CD14-positive monocyte (primary cell): ENCODE measurements around the gene TBC1D5. TPM values are rescaled to one million over a fixed set of nuclear protein-coding genes. Genes with fewer than 3 reads are reported as not detected.

ENCODE experiments used
- DNase-seq, 3 donors: peaks; one replicate each; pipeline ENCODE4 v3.0.0-alpha.2; 2011 to 2022
- H2AFZ ChIP-seq: 2 replicates; pipeline ENCODE4 v1.6.0; 2012; ENCODE audit warnings: mild to moderate bottlenecking, low read depth, low read length, inconsistent platforms; ENCODE audit not compliant: insufficient read depth, poor library complexity, severe bottlenecking
- H3K27ac ChIP-seq, 2 donors: 1 replicate in 1 of 2; 2 replicates in 1 of 2; pipeline ENCODE4 v1.5.1; 2012 to 2013; ENCODE audit warnings: low read length in 2 of 2, control low read depth in 1 of 2, inconsistent platforms in 1 of 2, low read depth in 1 of 2, mild to moderate bottlenecking in 1 of 2
- H3K27me3 ChIP-seq, 2 donors: one replicate each; pipeline versions ENCODE4 v1.6.0 to v1.6.1; 2011 to 2013; ENCODE audit warnings: low read length in 2 of 2; ENCODE audit not compliant: control insufficient read depth in 2 of 2, insufficient read depth in 2 of 2
- H3K36me3 ChIP-seq, 2 donors: replicated peaks in 1 of 2; 1 replicate in 1 of 2; 2 replicates in 1 of 2; pipeline versions ENCODE4 v1.5.1 to v1.6.1; 2012 to 2013; ENCODE audit warnings: low read length in 2 of 2, control low read depth in 1 of 2, inconsistent platforms in 1 of 2, mild to moderate bottlenecking in 1 of 2; ENCODE audit not compliant: insufficient read depth in 2 of 2, control insufficient read depth in 1 of 2
- H3K4me1 ChIP-seq, 2 donors: 1 replicate in 1 of 2; 2 replicates in 1 of 2; pipeline versions ENCODE4 v1.5.1 to v1.6.1; 2012 to 2013; ENCODE audit warnings: low read length in 2 of 2, control low read depth in 1 of 2, inconsistent platforms in 1 of 2, mild to moderate bottlenecking in 1 of 2, moderate library complexity in 1 of 2; ENCODE audit not compliant: insufficient read depth in 2 of 2, control insufficient read depth in 1 of 2
- H3K4me2 ChIP-seq: replicated peaks from 2 replicates; pipeline ENCODE3; 2012; ENCODE audit warnings: low read length, moderate library complexity, mild to moderate bottlenecking; ENCODE audit not compliant: poor library complexity, severe bottlenecking; ENCODE audit errors: extremely low read depth
- H3K4me3 ChIP-seq, 3 experiments: fragments of 200-600 bp in 1 of 3; sonication (generic) in 1 of 3; replicated peaks in 1 of 3; 1 replicate in 2 of 3; 2 replicates in 1 of 3; pipeline ENCODE4 v1.5.1; 2011 to 2013; ENCODE audit warnings: low read length in 3 of 3, mild to moderate bottlenecking in 3 of 3, control low read depth in 2 of 3, low read depth in 2 of 3, inconsistent platforms in 1 of 3, moderate library complexity in 1 of 3
- H3K79me2 ChIP-seq: 2 replicates; pipeline ENCODE4 v1.6.0; 2012; ENCODE audit warnings: mild to moderate bottlenecking, control low read depth, inconsistent platforms, low read length, moderate library complexity; ENCODE audit not compliant: insufficient read depth
- H3K9ac ChIP-seq: 2 replicates; pipeline ENCODE4 v1.6.0; 2017; ENCODE audit warnings: low read length, mild to moderate bottlenecking; ENCODE audit not compliant: insufficient read depth, poor library complexity, severe bottlenecking
- H3K9me3 ChIP-seq, 2 donors: replicated peaks in 1 of 2; 1 replicate in 1 of 2; 2 replicates in 1 of 2; pipeline versions ENCODE4 v1.5.1 to v1.6.1; 2012 to 2013; ENCODE audit warnings: low read length in 2 of 2, control low read depth in 1 of 2; ENCODE audit not compliant: control insufficient read depth in 1 of 2, insufficient read depth in 1 of 2
- H4K20me1 ChIP-seq: 2 replicates; pipeline ENCODE4 v1.6.0; 2012; ENCODE audit warnings: mild to moderate bottlenecking, low read length, control low read depth, moderate library complexity; ENCODE audit not compliant: insufficient read depth
- H3K27ac Mint-ChIP-seq, 7 donors: one replicate each; pipeline ENCODE4 v1.8.0; 2020; ENCODE audit warnings: mild to moderate bottlenecking in 7 of 7, mixed read lengths in 7 of 7, moderate library complexity in 6 of 7, inconsistent platforms in 2 of 7
- H3K27me3 Mint-ChIP-seq, 3 donors: one replicate each; pipeline ENCODE4 v1.8.0; 2021 to 2022; ENCODE audit warnings: low read depth in 3 of 3, mild to moderate bottlenecking in 3 of 3, mixed read lengths in 3 of 3, moderate library complexity in 3 of 3, inconsistent platforms in 1 of 3
- H3K36me3 Mint-ChIP-seq, 2 donors: one replicate each; pipeline ENCODE4 v1.8.0; 2020; ENCODE audit warnings: mixed read lengths in 2 of 2, inconsistent platforms in 1 of 2, mild to moderate bottlenecking in 1 of 2
- H3K4me1 Mint-ChIP-seq: one replicate; pipeline ENCODE4 v1.8.0; 2020; ENCODE audit warnings: mild to moderate bottlenecking, mixed read lengths
- H3K4me3 Mint-ChIP-seq, 2 donors: one replicate each; pipeline ENCODE4 v1.8.0; 2020; ENCODE audit warnings: mild to moderate bottlenecking in 2 of 2, mixed read lengths in 2 of 2, moderate library complexity in 1 of 2
- H3K9me3 Mint-ChIP-seq, 7 donors: one replicate each; pipeline ENCODE4 v1.8.0; 2020 to 2022; ENCODE audit warnings: mixed read lengths in 7 of 7, mild to moderate bottlenecking in 6 of 7, moderate library complexity in 6 of 7, inconsistent platforms in 2 of 7
- WGBS: methylation state at CpG from one replicate; pipeline ENCODE4 v1.1.5; 2013; ENCODE audit warnings: missing lambda C conversion rate; ENCODE audit not compliant: insufficient coverage; 5-methylcytosine and 5-hydroxymethylcytosine counted together
- intact Hi-C, 2 donors: fragments of 100-400 bp; cut with micrococcal nuclease; formaldehyde crosslinking; loops; one replicate each; pipeline versions ENCODE4 v1.15.0 to v1.15.1; 2023
- polyA plus RNA-seq, 3 donors: library from polyadenylated mRNA; depleted of rRNA in 1 of 3; unstranded in 2 of 3; stranded (reverse) in 1 of 3; fragments of 300-500 nt in 2 of 3; fragments of >200 nt in 1 of 3; fragmentation: Illumina TruSeq in 2 of 3; gene quantifications; 1 replicate in 2 of 3; 2 replicates in 1 of 3; pipeline ENCODE4 v1.2.3, GENCODE V29; 2012 to 2021
- TF ChIP-seq, protein P1 (sequence below): fragments of 200-600 bp; IDR thresholded peaks from one replicate; pipeline ENCODE4 v1.8.0; 2022; ENCODE audit warnings: antibody characterized with exemption, mild to moderate bottlenecking

TBC1D5 gene
- polyA plus RNA-seq, 3 donors = 17.6 to 35.3 (median 21.0) TPM

GRCh38 chr3:17745894-17746293, 3.5 kb upstream of the TBC1D5 start:
- Mint-ChIP-seq H3K36me3 (no peaks in the 10 kb centered on the region), H3K27ac (no peak overlapping the region), H3K9me3 (peaks cover 0 to 1% (median 0%) of the 10 kb centered on the region in 7 donors), H3K4me3 (no peak overlapping the region), H3K4me1 (peaks cover 35% of the 10 kb centered on the region), H3K27me3 (peaks cover 0 to 2% (median 2%) of the 10 kb centered on the region in 3 donors)
- intact Hi-C loops = loop anchor here (10.0 kb wide), 2 partner anchors 101 to 1481 kb away; partner anchors contain the start of genes DPH3 (in 1 of the 2) and OXNAD1 (in 1 of the 2)
- Histone ChIP-seq H3K9ac (no peak overlapping the region), H3K4me3 (no peak overlapping the region), H4K20me1 (peaks cover 2% of the 10 kb centered on the region), H3K9me3 (no peaks in the 10 kb centered on the region), H3K27ac (no peak overlapping the region), H3K4me2 (no peak overlapping the region), H3K27me3 (no peaks in the 10 kb centered on the region), H2AFZ (no peak overlapping the region), H3K79me2 (peaks cover 10% of the 10 kb centered on the region), H3K36me3 (no peaks in the 10 kb centered on the region), H3K4me1 (peaks cover 35 to 43% of the 10 kb centered on the region in 2 donors)
- DNase-seq = no peak
- TF ChIP-seq, protein P1, sequence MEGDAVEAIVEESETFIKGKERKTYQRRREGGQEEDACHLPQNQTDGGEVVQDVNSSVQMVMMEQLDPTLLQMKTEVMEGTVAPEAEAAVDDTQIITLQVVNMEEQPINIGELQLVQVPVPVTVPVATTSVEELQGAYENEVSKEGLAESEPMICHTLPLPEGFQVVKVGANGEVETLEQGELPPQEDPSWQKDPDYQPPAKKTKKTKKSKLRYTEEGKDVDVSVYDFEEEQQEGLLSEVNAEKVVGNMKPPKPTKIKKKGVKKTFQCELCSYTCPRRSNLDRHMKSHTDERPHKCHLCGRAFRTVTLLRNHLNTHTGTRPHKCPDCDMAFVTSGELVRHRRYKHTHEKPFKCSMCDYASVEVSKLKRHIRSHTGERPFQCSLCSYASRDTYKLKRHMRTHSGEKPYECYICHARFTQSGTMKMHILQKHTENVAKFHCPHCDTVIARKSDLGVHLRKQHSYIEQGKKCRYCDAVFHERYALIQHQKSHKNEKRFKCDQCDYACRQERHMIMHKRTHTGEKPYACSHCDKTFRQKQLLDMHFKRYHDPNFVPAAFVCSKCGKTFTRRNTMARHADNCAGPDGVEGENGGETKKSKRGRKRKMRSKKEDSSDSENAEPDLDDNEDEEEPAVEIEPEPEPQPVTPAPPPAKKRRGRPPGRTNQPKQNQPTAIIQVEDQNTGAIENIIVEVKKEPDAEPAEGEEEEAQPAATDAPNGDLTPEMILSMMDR = no peak
- 100% methylated on average over 1 of the region's 2 CpGs for WGBS

DNA sequence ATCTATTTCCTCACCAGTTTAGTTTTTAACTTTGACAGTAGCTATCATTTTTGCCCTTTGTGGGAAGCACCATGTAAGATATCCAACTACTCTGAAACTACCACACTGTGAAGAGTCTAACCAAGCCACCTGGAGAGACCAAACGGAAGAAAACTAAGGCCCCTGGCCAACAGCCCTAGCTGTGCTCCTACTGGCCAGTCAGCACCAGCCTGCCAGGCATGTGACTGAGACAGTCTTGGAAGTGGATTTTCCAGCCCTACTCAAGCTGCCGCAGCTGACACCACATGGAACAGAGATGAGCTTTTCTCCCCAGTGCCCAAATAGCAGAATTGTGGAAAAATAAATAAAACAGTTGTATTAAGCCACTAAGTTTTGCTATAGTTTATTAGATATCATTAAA, 2.9 kb upstream of the TBC1D5 start:
- Mint-ChIP-seq H3K4me3 (no peak overlapping the region), H3K9me3 (peaks cover 0 to 1% (median 0%) of the 10 kb centered on the region in 7 donors), H3K27ac (no peak overlapping the region), H3K36me3 (no peaks in the 10 kb centered on the region), H3K4me1 (peaks cover 41% of the 10 kb centered on the region), H3K27me3 (peaks cover 0 to 2% (median 2%) of the 10 kb centered on the region in 3 donors)
- H3K79me2 ChIP-seq = peaks cover 16% of the 10 kb centered on the region
- no peak overlapping the region for H3K27ac ChIP-seq
- H3K4me3 ChIP-seq = no peak overlapping the region
- H3K27me3 ChIP-seq = no peaks in the 10 kb centered on the region
- H2AFZ ChIP-seq = no peak overlapping the region
- TF ChIP-seq, protein P1 = no peak
- intact Hi-C loops = loop anchor here (10.0 kb wide), 2 partner anchors 100 to 1480 kb away; partner anchors contain the start of genes DPH3 (in 1 of the 2) and OXNAD1 (in 1 of the 2)
- no peaks in the 10 kb centered on the region for H3K36me3 ChIP-seq
- no peak overlapping the region for H3K4me2 ChIP-seq
- H3K4me1 ChIP-seq = peaks cover 37 to 49% of the 10 kb centered on the region in 2 donors
- peaks cover 3% of the 10 kb centered on the region for H4K20me1 ChIP-seq
- no peak for DNase-seq
- no peaks in the 10 kb centered on the region for H3K9me3 ChIP-seq
- 86% methylated on average over 1 of the region's 2 CpGs for WGBS
- H3K9ac ChIP-seq = no peak overlapping the region
